HG03045 (cell line): Measurements from ENCODE around the gene MAU2.

Source experiments
- ATAC-seq: cut with Tn5 transposase; IDR thresholded peaks from one replicate; pipeline ENCODE4 v1.9.1; 2021; ENCODE audit warnings: mild to moderate bottlenecking, moderate library complexity; ENCODE audit not compliant: unreplicated experiment

MAU2 gene, protein sequence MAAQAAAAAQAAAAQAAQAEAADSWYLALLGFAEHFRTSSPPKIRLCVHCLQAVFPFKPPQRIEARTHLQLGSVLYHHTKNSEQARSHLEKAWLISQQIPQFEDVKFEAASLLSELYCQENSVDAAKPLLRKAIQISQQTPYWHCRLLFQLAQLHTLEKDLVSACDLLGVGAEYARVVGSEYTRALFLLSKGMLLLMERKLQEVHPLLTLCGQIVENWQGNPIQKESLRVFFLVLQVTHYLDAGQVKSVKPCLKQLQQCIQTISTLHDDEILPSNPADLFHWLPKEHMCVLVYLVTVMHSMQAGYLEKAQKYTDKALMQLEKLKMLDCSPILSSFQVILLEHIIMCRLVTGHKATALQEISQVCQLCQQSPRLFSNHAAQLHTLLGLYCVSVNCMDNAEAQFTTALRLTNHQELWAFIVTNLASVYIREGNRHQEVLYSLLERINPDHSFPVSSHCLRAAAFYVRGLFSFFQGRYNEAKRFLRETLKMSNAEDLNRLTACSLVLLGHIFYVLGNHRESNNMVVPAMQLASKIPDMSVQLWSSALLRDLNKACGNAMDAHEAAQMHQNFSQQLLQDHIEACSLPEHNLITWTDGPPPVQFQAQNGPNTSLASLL

GRCh38 chr19:19320361-19321140, at the start of gene MAU2, which contains the start of gene SUGP1:
TSS of gene MAU2 (plus strand) at chr19:19320829. CDS start at chr19:19320860, 31 bp downstream.
TSS of gene SUGP1 (minus strand) at chr19:19320509. CDS start at chr19:19320496, 13 bp downstream.
- ATAC-seq, result peak; percentile 92

DNA sequence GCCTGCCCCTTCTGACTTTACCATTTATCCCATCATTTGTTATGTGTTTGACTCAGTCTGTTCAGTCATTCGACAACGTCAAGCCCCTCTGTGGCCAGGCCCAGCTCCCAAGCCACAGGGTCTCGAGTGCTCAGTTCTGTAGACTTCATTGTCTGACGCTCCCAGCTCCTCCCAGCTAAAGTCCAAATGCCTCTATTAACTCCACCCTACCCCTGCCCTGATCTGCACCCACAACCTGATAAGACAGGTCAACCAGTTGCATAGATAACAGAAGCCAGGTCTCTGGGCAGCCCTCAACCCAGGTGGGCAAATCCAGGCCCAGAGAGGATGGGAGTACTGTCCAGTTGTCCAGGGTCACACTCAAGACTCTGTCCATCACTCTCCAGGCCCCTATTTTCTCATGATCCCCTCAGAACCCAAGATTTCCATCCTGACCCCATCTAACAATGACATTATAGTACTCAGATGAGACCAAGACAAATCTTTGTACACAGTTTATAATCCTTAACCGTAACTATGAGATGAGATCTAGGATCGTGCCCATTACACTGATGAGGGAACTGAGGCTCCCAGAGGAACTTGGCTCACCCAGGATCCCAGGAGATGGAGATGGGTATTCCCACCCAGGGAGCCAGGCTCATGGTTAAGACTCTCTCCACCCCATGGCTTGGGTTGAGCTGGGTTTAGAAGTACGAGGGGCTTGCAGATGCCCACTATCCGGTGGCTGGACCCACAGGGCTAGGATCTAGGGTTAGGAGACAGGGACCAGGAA, 48.6 kb upstream of the MAU2 start:
- no peak for ATAC-seq

DNA sequence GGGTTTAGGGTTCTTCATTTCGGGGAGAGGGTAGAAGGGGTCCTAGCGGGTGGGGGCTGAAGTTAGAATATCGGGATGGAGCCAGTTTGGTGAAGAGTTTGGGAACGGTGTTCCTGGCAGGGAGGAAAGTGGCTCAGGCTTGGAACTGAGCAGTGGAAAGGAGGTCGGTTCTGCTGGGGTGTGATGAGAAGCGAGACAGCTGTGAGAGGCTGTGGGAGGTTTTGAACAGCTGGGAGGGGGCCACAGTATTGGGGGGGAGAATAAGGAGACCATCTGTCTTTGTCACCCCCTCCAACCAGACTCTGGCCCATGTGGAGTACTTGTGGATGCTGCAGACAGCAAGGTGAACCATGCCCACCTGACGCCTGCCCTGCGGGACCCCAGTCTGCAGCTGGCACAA, 46.5 kb upstream of the MAU2 start:
- ATAC-seq, result no peak

DNA sequence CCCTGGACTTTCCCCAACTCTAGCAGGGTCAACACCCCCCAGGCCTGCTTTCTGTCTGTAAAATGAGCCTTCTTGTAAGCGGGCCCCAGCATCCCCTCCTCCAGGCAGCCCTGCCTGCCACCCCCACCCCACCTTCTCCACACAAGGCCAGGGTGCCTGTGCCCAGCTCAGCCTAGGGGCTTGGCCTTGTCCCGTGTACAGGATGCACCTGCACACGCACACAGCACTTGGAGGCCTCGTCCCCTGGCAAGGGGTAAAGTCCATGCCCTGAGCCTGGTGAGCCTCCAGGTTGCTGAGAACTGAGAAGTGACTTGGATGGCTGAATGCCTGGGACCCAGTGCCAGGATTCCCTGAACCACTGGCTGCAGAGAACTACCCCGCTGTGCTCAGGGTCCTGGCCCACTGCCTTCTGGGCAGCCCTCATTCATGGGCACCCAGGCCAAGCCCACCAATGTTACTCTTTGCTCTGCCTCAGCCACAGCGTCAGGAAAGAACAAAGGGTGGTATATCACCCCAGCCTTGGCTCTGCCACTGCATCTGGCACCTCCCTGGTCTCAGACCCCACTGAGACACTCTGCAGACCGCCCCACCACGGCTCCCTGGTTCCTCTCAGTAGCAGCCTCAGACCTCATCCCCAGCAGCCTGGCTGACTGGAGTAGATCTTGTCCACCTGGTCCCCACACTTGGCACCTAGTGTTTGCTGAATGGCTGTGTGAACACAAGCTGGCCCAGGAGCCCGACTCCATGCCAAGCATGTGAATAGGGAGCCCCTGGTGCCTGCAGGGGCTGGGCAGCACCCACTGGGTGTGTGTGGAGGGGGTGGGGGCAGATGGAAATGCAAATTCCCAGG, 45.7 kb upstream of the MAU2 start:
- ATAC-seq, result no peak

DNA sequence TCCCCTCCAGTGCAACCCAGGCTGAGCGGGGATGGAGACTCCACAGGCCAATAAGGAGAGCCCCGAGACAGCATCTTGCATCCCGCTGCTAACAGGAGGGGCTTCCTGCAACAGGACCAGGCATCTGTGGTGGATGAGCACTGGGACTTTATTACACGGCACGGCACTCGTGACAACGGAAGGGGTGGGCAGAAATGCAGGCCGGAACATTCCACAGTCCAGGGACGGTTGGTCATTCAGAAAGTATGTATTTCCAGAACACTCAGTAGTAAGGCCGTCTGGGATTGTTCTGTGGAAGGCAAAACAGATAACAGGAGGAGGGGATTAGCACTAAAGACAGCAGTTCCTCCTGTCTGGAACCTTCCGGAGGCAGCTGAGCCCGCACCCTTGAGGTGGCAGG, 44.2 kb upstream of the MAU2 start:
- ATAC-seq, result no peak

- no peak for ATAC-seq
These were observed 43.8 kb upstream of the MAU2 start for GRCh38 chr19:19276851-19277250.

DNA sequence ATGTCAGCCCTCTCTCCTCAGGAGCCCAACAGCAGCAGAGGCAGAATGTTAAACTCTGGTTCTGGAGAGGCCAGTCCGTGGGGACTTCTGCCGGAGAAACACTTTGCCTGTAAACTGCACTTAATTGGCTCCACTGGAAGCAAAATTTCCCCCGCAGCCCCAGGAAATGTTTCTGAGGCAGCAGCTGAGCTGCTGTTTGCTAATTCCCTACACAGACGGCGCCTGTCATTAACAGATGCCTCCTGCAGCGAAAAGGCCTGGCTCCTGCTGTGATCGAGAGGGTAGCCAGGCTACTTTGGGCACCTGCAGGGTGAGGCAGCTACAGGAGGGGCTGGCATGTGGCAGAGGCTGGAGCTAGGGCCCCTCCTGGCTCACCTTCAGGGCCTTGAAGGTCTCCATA, 42.3 kb upstream of the MAU2 start:
- ATAC-seq, result no peak

GRCh38 chr19:19279062-19279612, 41.5 kb upstream of the MAU2 start:
- ATAC-seq, result no peak

- no peak for ATAC-seq
These were observed 40.8 kb upstream of the MAU2 start for GRCh38 chr19:19279853-19280252.

GRCh38 chr19:19280561-19280960, 40.1 kb upstream of the MAU2 start:
- ATAC-seq, result no peak

- no peak for ATAC-seq
These were observed 34.9 kb upstream of the MAU2 start for GRCh38 chr19:19285686-19286085.

DNA sequence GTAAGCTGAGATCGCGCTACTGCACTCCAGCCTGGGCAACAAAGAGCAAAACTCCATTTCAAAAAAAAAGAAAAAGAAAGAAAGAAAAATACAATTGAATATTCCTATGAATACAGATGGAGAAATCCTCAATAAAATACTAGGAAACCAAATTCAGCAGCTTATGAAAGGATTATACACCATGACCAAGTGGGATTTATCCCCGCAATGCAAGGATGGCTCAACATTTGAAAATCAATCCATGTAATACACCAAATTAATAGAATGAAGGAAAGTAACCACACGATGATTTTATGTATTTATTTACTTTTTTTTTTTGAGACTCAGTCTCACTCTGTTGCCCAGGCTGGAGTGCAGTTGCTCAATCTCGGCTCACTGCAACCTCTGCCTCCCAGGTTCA, 28.0 kb upstream of the MAU2 start:
- ATAC-seq, result no peak

DNA sequence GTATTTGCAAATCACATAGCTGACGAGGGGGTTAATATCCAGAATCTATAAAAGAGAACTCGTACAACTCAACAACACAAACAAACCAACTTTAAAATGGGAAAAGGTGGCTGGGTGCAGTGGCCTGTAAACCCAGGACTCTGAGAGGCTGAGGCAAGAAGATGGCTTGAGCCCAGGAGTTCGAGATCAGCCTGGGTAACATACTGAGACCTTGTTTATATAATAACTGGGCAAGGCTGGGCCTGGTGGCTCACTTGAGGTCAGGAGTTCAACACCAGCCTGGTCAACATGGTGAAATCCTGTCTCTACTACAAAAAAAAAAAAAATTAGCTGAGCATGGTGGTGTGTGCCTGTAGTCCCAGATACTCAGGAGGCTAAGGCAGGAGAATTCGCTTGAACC, 25.7 kb upstream of the MAU2 start:
- ATAC-seq, result no peak

- no peak for ATAC-seq
These were observed 23.5 kb upstream of the MAU2 start for GRCh38 chr19:19296953-19297689.

GRCh38 chr19:19297759-19298158, 22.9 kb upstream of the MAU2 start:
- ATAC-seq, result no peak

DNA sequence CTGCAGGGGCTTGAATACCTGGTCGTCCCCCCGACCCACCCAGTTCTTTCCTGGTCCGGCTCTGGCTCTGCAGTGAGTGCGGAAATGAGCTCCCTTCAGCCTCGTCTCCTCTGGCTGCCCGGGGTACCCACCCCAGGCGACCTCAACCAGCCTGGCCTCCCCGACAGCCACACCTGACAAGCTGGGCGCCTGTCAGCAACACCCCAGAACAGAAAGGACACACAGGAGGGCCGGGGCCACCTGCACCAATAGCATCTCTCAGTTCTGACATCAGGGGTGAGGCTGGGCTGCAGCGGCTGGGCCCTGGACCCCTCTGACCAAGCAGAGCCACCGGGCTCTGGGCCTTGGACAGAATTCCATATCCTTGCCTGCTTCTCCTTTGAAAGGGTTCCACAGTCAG, 20.0 kb upstream of the MAU2 start:
- no peak for ATAC-seq

DNA sequence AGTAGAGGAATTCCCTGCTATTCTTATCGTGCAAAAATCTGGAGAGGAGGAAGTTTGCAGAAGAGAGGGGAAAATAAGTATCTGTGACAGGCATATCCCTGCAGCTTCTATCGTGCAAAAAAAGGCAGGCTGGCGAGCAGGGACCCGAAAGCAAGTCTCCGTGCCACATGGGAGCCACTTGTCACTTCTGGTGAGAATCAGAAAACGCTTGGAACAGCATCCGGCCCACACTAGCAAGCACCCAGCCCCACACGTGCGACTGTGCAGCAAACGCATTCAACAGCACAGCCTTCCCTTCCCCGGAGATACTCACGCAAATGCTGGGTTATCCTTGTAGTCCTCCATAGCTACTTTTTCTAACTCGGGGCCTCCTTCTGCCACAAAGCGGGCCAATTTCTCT, 17.2 kb upstream of the MAU2 start:
- no peak for ATAC-seq

DNA sequence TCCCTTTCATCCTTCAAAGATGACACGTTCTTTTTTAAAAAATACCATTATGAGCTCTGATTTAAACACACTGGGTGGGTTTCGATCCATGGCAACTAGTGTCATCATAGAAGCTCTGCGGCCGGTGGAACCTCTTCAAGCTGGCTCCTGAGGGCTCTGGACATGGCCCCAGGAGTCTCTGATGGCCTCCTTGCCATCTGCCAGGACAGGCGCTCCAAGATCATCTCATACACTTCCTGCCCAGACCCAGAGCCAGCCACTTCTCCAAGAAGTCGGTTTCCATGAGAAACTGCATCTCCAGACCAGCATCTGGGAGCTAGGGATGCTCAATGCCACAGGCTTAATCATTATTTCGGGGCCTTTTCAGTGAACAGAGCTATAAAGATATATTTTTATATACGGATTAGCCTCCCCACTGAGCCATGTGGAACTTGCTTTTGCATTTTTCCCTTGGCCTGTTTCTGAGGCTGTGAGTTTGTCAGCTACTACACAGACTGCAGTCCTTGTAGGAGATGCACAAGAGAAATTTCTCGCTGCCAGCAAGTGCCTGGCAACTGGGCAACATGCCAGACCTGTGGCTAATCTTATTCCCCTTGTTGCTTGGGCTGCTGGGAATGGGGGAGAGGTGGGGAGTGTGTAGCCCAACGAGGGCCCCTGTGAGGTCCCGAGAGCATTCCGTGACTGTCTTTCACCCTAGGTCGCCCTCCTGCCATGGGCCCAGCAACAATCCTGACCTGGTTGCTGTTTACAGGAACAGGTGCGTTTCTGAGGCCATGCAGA, 16.3 kb upstream of the MAU2 start:
- no peak for ATAC-seq
